Stomach (tissue), 4 donors: ENCODE data around the gene MARS2.

ENCODE experiments used
- CTCF ChIP-seq, 7 experiments: fragments of 450-650 bp in 4 of 7; fragments of 200-600 bp in 3 of 7; sonication (generic) in 3 of 7; IDR thresholded peaks; one replicate each; pipeline ENCODE4 v1.5.1; 2016 to 2019; ENCODE audit warnings: antibody characterized with exemption in 7 of 7, control low read depth in 2 of 7, mild to moderate bottlenecking in 1 of 7
- POLR2A ChIP-seq, 4 donors: fragments of 450-650 bp; IDR thresholded peaks; one replicate each; pipeline ENCODE4 v1.6.1; 2016; ENCODE audit warnings: antibody characterized with exemption in 4 of 4, control low read depth in 2 of 4, mild to moderate bottlenecking in 1 of 4, moderate library complexity in 1 of 4

DNA sequence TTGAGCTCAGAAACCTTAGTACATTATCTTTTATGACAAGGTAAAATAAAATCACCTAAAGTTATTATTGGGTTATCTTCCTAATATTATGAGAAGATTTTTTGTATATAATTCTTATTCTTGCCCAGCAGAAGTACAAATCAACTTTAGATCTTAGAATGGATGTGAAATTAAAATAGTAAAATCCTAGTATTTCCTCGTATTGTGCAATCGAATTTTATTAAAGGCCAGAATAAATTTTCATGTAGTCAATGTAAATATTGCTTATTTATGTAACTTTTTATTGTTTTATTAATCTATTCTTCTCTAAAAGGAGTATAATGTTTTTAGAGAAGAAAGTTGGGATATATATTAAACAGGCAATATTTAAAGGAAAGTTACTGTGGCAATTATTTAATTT, 12.7 kb downstream of the MARS2 start:
- TF ChIP-seq CTCF (IDR thresholded peaks at IDR 0.05) (no peak), POLR2A (IDR thresholded peaks at IDR 0.05) (no peak)
